ENCODE results near the gene LDLRAD4.
A peak's percentile ranks its signal among the peaks of the same experiment; 100 is the strongest.

Gene LDLRAD4

DNA sequence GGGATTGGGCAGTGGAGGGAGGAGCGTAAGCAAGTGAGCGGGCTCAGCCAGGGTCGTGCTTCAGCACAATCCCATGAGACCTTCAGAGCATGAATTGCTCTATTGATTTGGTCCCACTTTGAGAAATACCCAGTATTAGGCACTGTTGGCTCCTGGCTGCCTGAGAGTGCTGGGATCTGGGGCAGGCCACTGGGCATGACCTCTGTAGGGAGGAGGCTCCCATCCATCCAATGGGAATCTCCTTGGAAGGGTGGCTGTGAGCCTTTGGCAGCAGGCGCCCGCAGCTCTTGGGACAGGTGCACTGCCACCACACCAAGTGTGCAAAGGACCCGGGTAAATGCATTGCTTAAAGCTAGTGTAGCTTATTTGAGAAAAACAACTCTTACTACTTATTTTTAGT, 137.5 kb downstream of the LDLRAD4 start:
- DNase-seq, result no peak

DNA sequence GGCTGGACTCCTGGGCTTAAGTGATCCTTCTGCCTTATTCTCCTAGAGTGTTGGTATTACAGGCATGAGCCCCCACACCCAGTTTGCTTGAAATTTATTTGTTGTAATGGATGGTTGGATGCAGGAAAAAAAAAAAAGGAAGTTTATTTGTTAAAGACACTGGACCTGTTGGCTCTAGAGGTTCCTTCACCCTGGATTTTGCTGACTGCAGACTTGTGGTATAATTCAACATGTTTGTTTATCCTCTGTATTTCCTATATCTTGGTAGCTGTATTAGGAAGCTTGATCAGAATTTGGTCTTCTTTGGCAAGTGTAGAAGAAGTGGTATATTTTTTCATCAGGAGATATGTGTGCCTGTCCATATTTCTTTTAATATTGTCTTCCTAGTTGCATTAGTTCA, 138.7 kb downstream of the LDLRAD4 start:
- DNase-seq, result no peak

DNA sequence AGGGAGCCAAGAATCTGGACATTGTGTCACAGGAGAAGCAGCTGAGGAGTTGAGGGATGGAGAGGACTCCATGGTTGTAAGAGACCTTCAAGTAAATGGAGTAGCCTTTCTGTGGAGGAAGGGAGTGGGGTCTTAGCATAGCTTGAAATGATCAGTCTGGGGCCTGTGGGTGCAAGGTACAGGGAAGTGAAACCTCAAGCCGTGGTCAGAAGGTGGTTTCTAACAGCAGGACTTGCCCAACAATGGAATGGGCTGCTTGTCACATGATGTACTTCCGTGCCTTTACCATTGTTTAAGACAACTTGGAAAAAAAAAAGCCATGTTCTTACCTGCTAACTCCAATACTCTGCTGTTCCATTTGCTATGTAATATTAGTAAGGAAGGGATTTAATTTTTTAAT, 140.7 kb downstream of the LDLRAD4 start:
- DNase-seq, result no peak

DNA sequence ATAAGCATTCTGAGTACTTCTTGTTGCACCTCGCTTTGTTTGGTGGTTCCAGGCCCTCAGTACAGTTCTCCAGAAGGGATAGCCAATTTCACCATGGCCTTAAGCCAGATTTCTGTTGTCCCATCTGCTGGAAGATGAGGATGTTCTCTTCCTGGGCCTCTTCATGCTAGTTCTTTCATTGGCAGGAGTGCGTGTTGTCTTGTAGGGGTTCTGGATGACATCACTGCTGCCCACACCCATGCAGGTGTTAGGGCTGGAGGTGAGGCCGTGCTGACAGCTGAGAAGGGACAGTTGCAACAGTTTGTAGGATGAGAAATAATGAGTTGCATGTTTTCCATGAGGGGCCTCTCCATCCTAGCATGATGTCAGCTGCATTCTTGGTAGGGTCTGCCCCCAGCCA, 142.9 kb downstream of the LDLRAD4 start:
- DNase-seq, result no peak

DNA sequence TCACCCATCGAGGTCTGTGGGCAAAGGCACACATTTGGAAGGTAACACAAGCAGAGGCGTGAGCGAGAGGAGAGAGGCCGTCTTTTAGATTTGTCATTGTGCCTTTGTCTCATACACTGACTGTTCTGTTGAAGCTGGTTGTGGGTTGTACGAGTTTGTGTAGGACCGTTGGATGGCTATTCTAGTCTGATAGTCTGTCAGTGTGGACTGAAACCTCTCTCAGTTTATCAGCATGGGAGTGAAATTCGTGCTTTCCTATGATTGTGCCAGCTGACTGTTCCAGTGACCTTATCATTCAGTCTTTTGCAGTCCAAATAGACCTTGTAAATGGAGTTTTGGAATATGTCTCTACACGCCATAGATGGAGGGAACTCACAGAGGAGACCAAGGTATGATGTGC, 143.5 kb downstream of the LDLRAD4 start:
- no peak for DNase-seq

DNA sequence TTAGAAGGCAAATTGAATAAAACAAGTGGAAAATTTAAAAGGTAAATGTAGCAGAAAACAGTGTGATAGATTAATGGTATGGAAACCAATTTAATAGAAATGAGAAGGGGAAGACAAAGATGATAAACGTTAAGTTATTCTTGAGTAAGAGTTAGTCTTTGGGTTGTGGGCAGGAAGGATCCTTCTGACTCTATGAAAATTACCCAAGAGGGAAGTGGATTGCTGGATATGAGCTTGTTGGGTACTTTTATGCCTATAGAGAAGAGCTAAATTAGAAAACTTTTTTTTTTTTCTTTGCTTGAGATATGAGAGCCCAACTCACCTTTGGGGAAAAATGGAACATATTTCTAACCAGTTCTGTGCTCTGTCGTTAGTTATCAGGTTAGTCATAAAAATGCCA, 144.0 kb downstream of the LDLRAD4 start:
- DNase-seq, result no peak

DNA sequence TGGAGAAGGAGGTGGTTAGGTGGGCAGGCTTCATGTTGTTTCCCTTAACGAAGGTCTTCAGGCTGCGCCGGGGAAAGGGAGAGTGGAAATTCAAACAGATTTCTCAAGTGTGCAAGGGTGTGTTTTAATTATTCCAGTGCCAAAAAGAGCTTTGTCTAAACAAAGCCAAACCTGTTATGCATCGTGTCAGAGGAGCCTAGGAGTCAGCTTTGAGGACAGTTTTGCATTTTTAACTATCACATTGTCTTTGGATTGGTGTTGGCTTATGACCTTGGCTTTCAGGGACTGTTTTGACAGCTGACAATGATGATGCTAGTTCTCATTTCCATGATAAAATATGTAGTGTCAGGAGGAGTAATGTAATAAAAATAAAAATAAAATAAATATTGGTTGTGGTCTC, 144.8 kb downstream of the LDLRAD4 start:
- DNase-seq, result no peak

DNA sequence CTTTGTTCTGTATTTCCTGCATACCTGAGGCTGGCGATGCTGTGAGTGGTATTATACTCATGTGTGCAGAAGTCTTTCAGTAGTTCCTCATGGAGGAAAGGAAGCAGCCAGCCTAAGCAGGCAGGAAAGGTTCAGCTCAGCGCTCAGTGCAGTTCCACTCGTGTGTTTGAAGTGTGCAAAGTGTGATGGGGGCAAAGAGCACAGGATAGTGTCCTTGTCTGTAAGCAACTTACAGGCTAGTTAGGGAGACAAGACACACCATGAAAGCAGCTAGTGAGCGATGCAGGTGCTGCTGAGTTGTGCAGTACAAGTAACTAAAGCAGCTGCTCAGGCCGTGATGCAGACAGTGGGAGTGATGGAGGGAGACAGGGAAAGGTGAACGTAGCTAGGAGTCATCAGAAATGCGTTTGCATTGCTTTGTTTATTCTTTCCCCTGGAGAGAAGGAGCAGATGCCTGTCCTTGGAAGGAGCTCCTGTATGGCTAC, 146.2 kb downstream of the LDLRAD4 start:
- no peak for DNase-seq

DNA sequence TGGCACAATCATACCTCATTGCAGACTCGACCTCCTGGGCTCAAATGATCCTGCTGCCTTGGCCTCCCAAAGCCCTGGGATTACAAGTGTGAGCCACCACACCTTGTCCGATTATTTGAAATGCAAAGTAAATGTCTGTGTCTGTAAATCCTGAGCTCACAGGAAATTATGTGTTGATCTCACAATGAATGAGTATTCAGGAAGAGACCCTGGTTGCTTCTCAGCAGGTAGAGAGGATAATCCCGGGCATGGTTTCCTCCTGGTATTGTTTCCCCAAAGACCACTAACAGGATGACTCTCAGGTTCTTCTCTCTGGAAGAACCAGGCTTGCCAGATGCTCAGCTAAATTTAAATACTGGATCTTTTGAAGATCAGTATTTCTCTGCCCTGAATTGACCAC, 147.6 kb downstream of the LDLRAD4 start:
- DNase-seq, result no peak

DNA sequence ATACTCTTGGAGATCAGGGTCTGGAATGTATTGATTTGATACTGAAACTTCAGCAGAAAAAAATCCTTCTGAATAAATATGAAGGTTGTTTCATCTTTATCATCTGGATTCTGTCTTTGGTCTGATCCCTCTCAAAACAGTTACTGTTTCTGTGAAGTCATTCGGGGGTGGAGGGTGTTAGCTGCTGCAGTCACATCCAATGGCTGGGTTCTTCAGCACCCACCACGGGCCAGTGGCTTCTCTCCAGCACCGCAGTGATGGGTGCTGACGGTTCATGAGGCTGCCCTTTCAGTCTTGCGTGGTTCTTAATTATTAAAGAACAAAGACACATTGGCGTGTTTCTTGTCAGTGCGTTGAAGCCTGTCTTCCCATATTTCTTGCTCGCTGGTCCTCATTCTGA, 148.0 kb downstream of the LDLRAD4 start:
- DNase-seq, result no peak

DNA sequence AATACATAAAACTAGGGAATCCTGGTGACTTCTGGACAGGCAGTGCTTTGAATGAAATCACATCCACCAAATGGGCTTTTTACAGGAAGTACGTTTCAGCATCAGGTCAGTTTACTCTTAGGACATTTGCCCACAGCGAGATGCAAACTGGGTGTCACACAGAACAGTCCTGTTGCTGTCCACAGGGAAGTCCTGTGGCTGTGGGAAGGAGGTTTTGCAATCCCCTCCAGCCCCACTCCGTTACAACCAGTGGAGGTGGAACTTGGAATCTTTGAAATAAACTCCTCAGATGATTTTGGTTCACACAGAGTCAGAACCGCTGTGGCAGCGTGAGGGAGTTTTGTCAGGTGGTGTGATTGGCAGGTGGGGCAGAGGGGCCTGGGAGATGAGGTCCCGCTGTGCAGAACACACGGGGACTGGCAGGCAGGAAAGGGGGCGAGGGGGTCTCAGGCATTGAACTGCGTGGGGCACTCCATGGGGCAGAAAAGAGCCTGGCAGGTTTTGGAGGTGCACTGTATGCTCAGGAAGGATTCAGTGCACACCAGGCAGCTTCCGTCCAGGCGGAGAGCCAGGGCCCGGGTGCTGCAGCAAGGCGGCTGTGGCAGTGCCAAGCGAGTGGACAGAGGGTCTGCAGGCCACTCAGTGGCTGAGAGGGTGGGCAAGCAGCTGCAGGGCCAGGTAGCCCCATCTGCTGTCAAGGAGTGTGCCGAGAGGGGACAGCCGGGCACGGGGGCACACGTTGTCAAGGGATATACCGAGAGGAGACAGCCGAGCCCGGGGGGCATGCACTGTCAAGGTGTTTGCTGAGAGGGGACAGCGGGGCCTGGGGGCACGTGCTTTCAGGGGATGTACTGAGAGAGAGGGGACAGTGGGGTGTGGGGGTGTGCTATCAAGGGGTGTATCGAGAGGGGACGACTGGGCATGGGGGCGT, 148.7 kb downstream of the LDLRAD4 start:
- DNase-seq, result no peak

DNA sequence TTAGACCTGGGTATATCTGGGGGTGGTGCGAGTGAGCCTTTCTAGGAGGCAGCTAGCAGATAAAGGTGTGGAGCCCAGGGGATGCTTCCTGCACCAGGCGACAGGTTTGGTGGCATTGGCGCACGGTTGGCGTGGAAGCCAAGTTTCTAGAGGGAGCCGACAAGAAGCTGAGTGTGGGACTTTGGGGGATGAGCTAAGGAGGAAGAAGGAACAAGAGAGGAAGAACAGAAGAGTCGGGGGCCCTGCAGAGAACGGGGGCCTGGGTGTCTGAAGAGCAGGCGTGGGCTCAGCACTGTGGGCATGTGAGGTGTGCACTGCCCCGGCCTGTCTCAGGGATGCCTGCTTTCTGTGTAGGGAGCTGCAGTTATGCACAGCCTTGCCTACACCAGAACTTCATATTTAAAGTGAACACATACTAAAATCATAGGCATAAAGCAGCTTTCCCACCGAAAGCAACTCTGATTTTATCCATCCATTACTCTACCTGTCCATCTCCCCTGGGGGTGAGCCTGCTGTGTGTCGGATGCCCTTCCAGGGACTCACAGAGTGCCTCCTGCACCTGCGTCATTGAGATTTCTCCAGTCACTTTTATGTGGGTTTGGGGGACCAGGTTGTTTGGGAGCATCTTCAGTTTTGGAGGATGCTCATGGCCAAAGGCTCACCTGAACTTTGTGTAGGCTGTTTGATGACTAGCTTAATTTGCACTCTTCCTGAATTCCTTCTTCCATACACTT, 149.7 kb downstream of the LDLRAD4 start:
- no peak for DNase-seq

DNA sequence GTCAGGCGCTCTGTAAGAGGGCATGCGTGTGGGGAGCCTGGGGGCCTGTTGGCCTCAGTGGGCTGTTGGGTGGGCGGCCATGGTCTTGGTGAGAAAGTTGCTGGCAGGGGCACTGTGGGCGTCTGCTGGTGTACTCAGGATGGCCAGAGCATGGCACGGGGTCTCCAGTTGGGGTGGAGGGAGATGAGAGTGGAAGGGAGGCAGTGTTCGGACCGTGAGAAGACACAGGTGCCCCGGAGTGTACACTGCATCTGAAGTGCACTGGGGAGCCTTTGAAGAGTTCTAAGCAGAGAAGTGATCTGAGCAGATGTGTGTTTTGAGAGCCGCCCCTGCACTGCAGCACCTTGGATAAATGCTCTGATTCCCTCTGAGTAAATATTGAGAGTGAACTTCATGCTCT, 150.8 kb downstream of the LDLRAD4 start:
- DNase-seq, result no peak

DNA sequence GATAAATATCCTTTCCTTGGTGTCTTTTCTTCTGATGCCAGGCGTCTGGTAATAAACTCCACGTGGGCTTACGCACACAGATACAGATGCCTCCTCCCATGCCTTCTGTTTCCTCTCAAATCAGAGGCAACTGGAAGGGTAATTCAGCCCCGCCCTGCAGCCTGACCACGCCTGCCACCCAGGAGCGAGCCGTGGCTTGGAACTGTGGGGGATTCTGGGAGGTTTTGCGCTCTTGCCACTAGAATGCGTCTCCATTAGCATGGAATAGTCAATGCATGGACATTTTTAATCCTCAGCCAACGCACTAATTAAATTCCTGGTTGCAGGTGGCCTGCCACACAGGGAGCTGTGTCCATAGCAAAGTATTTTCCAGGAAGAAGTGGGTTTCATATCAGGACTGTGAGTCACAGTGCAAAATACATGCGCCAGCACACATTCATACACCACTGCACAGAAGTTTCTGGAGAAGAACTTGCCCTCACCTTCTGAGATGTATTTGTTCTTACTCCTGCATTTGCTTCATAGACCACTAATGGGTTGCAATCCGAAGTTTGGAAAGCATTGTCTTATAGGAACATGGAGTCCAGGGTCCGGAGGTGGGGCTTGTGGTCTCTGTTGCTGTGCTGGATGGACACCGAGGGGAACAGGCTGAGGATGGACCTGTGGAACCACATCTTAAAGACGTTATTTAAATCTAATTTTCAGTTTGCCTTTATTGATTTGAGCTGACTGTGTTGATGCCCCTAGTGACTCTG, 151.4 kb downstream of the LDLRAD4 start:
- DNase-seq, result no peak

DNA sequence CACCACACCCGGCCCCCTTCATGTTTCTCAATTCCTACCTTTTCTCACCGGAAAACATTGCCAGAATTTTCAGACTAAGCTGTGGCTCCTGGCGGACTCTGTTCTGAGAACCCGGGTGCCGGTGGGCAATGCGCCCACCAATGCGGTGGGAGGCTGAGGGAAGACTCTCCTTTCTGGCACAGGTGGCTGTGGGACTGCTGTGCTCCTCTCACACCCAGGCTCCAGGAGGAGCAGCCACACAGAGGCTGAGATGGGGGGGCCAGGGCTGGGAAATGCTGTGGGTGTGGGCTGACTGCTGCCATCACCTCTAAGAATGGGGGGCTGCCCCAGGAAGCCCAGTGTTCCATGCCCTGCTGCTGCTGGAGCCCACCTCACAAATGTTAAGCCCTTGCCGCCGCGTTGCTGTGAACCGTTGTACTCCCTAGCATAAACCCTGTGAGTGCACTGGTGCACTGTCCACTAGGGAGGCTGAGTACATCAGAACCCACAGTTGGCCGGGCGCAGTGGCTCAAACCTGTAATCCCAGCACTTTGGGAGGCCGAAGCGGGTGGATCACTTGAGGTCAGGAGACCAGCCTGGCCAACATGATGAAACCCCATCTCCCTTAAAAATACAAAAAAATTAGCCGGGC, 152.6 kb downstream of the LDLRAD4 start:
- no peak for DNase-seq

DNA sequence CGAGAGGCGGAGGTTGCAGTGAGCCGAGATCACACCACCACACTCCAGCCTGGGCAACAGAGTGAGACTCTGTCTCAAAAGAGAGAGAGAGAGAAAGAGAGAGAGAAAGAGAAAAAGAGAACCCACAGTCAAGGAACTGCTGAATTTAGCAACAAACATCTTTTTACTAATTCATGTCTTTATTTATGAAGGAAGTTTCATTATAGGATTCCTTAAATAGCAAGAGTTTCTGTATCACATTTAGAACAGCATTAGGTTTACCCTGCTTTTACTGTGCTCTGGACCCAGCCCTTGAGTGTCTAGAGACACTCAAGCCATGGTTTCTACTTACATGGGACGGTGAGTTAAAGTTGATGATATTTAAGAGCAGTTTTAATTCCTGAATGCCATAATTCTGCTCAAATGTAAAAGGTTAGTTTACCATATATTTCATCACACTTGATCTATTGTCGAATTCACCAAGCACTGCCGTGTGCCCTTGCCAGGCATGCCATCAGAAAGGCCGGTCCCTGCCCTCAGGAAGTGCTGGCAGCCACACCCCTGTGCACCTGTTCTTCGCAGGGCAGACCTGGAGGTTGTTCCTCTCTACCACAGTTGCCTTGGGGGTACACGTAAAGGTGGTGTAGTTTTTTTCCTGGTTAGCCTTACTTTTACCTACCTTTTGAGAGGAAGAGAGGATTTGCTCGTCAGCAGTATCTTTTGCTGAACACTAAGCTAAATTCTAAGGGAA, 153.3 kb downstream of the LDLRAD4 start:
- no peak for DNase-seq

DNA sequence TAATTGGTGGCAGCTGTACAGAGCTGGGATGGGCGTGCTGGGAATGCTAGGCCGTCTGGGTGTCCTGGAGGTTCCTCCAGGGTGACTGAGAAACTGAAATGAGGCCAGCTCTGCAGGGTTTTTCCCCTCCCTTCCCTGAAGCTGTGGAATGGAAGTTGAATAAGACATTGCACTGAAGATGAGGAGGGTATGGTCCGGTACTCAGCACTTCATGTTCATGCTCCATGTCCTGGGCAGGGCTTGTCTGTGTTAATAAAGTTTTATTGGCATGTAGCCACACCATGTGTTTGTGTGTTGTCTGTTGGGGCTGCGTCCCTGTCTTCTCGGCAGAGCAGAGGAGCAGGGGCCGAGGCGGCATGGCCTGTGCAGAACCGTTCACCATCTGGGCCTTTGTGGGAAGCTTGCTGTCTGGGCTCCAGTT, 154.0 kb downstream of the LDLRAD4 start:
- DNase-seq, result no peak

DNA sequence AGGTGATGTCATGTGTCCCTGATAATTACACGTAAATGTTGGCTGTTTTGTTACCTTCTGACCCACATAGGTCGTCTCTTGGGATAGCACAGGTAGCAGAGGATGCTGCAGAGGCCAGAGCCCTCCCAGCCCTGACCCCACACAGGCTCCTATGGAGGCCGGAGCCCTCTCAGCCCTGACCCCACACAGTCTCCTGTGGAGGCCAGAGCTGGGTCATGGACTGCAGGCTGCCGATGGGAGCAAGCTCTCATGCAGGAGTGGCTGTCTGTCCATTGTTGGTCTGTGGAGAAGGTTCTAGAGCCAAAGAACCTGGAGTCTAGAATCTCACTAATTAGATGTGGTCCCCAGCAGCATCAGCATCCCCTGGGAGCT, 155.5 kb downstream of the LDLRAD4 start:
- no peak for DNase-seq

DNA sequence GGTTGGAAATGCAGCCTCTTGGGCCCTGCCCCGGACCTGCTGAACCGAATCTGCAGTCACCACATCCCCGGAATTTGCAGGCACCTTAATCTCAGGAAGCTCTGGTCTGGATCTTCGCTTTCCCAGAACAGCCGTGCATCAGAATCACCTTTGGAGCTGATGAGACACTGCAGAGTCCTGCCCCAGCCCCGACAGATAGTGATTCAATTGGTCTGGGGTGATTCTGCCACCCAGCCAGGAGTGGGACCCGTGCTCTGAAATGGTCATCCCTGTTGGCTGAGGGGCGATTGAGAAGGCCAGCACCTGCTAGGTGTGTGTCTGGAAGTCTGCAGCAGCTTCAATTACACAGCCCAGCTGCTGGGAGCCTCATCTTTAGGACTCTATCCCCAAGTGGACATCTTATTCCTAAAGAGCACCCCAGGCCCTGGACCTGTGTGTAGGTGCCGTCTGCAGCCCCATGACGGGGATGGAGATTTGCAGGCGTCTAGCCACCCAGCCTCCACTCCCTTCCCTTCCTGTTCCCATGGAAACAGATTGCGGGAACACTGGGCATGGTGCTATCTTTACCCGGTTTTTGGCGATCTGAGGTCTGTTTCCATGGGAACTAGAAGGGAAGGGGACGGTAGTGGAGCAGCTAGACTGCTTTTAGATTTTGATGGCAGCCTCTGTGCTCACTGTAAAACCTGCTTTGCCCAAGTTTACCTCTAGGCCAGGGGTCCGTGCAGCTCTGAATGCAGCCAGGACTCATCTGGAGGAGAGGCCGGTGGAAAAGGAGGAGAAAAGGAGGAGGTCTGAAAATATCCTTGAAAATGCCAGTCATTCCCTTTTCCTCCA, 156.1 kb downstream of the LDLRAD4 start:
- peak in 1 of 2 donors; percentile 65 for DNase-seq

DNA sequence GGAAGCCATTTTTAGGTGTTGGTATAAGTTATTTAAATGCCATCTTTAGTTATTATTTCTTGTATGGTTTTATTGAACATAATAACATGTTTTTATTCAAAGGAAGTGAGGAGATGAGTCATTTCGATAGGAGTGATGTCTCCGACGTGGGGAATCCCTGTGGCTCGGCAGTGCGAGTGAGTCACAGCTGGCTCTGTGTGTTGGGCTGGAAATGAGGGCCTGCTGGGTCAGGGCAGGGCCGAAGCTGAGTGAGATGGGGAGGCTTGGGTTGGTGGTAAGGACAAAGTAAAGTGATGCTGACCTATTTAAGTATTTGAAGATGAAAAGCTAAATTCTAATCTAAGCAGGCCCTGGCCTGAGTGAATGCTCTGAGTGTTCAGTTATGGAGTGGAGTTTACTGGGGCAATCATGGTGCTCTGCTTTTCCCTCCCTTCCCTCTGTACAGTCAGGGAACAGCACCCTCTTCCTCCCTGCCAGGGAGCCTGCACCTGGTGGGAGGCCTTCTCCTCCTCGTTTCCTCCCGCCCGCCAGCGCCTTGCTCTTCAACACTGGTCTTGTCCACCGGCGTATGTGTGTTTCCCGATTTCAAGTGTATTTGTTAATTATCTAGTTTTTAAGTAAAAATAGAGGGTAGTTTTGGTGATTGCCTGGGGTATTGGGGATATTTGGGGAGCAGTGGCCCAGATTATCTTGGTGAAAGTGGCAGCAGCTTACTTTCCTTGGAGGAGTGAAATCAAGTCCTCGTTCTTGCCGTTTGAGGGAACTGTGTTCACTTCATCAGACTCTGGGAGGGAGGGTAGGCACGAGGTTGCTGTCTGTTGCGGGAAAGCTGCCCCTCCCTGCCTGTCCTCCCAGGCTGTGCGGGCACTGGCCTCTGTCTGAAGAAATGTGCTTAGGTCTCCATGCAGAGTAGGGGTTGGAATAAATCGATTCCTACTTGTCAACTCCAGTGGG, 157.0 kb downstream of the LDLRAD4 start:
- DNase-seq, result no peak

Measured in hippocampal formation (tissue), 2 donors.